ENCODE data around the gene SYNPO2. TPM values are rescaled to one million over a fixed set of nuclear protein-coding genes. Genes with fewer than 3 reads are reported as not detected.
"Not testable (repeated sequence)": the region's sequence is repeated elsewhere in the genome, so short reads cannot be mapped to it uniquely, and the experiment has no call there.

SYNPO2 gene
- total RNA-seq, 1 donor from 2014 or later: 0.42 TPM

DNA sequence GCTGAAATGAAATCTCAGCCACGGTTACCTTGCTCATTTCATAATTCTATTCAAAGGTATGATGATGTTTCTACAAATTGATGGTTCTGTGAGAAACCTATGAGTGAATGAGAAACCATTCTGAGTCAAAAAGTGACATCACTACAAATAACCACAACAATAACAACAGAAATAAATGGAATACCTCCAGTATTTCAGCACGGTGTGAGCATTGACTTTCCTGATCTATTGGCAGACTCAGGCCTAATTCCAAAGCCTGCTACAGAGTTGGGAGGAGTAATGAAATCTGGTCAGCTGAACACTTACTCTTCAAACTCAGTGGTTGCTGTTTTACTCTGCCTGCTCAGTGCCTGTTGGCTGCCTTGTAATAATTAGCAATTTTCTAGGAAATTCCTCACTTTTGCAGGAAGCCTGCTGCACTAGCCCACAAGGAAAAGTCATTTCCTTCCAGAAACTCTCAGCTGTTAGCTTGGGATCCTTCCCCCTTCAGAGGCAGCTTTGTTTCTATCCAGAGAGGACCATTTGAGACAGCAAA, 18.8 kb upstream of the SYNPO2 start:
- no peak for DNase-seq (ENCODE audit: low read depth)

DNA sequence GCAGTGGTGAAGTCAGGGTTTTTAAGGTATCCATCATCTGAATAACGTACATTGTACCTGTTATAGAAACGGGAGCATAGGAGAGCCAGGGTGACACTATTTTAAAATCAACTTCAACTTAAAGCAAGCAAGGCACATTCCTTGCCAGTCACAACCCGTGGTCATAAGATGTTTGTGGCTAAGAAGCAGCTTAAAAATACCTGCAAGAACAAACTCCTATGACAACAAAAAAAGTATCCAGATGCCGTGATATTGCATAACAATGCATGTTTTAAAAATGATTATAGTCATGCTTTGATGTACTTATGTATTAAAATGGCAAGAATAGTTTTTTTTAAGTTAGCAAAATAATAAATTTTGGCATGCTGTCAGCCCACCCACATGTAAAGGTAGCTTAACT, 16.5 kb upstream of the SYNPO2 start:
- TF ChIP-seq, protein P1, sequence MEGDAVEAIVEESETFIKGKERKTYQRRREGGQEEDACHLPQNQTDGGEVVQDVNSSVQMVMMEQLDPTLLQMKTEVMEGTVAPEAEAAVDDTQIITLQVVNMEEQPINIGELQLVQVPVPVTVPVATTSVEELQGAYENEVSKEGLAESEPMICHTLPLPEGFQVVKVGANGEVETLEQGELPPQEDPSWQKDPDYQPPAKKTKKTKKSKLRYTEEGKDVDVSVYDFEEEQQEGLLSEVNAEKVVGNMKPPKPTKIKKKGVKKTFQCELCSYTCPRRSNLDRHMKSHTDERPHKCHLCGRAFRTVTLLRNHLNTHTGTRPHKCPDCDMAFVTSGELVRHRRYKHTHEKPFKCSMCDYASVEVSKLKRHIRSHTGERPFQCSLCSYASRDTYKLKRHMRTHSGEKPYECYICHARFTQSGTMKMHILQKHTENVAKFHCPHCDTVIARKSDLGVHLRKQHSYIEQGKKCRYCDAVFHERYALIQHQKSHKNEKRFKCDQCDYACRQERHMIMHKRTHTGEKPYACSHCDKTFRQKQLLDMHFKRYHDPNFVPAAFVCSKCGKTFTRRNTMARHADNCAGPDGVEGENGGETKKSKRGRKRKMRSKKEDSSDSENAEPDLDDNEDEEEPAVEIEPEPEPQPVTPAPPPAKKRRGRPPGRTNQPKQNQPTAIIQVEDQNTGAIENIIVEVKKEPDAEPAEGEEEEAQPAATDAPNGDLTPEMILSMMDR (IDR thresholded peaks at IDR 0.05; ENCODE audit: insufficient read depth, low read length, poor library complexity, severe bottlenecking): no peak
- Histone ChIP-seq H3K36me3 (ENCODE audit: control insufficient read depth, insufficient read depth, low read length) (no peaks in the 10 kb centered on the region), H3K4me3 (ENCODE audit: low read depth, low read length) (no peak overlapping the region), H3K27me3 (ENCODE audit: control insufficient read depth, insufficient read depth, low read length) (no peaks in the 10 kb centered on the region)
- no peak for DNase-seq (ENCODE audit: low read depth)

More for the DNA sequence above, 18.8 kb upstream of the SYNPO2 start:
- no peak overlapping the region for H3K4me3 ChIP-seq (ENCODE audit: low read depth, low read length)
- TF ChIP-seq, protein P1 (IDR thresholded peaks at IDR 0.05; ENCODE audit: insufficient read depth, low read length, poor library complexity, severe bottlenecking): no peak
- H3K27me3 ChIP-seq (ENCODE audit: control insufficient read depth, insufficient read depth, low read length): no peaks in the 10 kb centered on the region
- H3K36me3 ChIP-seq (ENCODE audit: control insufficient read depth, insufficient read depth, low read length): no peaks in the 10 kb centered on the region

DNA sequence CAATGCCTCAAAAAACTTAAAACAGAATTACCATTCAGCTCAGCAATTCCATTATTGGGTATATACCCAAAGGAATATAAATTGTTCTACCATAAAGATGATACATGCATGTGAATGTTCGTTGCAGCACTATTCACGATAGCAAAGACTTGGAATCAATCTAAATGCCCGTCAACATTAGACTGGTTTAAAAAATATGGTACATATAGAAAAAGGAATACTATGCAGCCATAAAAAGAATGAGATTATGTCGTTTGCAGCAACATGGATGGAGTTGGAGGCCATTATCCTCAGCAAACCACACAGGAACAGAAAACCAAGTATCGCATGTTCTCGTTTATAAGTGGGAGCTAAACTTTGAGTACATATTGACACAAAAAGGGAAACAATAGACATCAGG, 10.9 kb upstream of the SYNPO2 start:
- no peaks in the 10 kb centered on the region for H3K27me3 ChIP-seq (ENCODE audit: control insufficient read depth, insufficient read depth, low read length)
- DNase-seq (ENCODE audit: low read depth): no peak
- H3K36me3 ChIP-seq (ENCODE audit: control insufficient read depth, insufficient read depth, low read length): no peaks in the 10 kb centered on the region
- TF ChIP-seq, protein P1 (IDR thresholded peaks at IDR 0.05; ENCODE audit: insufficient read depth, low read length, poor library complexity, severe bottlenecking): no peak
- H3K4me3 ChIP-seq (ENCODE audit: low read depth, low read length): no peak overlapping the region

DNA sequence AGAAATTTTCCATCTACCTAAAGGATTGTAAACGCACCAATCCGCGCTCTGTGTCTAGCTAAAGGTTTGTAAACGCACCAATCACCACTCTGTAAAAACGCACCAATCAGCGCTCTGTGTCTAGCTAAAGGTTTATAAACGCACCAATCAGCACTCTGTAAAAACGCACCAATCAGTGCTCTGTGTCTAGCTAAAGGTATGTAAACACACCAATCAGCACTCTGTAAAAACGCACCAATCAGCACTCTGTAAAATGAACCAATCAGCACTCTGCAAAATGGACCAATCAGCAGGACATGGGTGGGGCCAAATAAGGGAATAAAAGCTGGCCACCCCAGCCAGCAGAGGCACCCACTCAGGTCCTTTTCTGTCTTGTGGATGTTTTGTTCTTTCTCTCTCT, 10.1 kb upstream of the SYNPO2 start:
- not testable (repeated sequence) for H3K27me3 ChIP-seq (ENCODE audit: control insufficient read depth, insufficient read depth, low read length); DNase-seq (ENCODE audit: low read depth); H3K4me3 ChIP-seq (ENCODE audit: low read depth, low read length); H3K36me3 ChIP-seq (ENCODE audit: control insufficient read depth, insufficient read depth, low read length)

DNA sequence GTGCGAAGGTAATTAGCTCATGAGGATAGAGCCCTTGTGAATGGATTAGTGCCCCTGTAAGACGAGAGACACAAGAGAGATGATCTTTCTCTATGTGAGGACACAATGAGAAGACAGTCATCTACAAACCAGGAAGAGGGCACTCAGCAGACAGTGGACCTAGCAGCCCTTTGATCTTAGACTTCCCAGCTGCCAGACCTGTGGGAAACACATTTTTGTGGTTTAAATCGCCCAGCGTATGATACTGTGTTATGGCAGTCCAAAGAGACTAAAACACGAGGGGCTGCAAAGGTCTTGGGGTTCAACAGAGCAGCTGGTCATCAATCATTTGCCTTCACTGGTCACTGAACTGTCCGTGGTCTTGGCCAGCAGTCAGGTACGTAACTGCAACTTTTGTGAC, 9.2 kb upstream of the SYNPO2 start:
- H3K27me3 ChIP-seq (ENCODE audit: control insufficient read depth, insufficient read depth, low read length): no peaks in the 10 kb centered on the region
- DNase-seq (ENCODE audit: low read depth): no peak
- no peak overlapping the region for H3K4me3 ChIP-seq (ENCODE audit: low read depth, low read length)
- no peaks in the 10 kb centered on the region for H3K36me3 ChIP-seq (ENCODE audit: control insufficient read depth, insufficient read depth, low read length)
- TF ChIP-seq, protein P1 (IDR thresholded peaks at IDR 0.05; ENCODE audit: insufficient read depth, low read length, poor library complexity, severe bottlenecking): no peak

DNA sequence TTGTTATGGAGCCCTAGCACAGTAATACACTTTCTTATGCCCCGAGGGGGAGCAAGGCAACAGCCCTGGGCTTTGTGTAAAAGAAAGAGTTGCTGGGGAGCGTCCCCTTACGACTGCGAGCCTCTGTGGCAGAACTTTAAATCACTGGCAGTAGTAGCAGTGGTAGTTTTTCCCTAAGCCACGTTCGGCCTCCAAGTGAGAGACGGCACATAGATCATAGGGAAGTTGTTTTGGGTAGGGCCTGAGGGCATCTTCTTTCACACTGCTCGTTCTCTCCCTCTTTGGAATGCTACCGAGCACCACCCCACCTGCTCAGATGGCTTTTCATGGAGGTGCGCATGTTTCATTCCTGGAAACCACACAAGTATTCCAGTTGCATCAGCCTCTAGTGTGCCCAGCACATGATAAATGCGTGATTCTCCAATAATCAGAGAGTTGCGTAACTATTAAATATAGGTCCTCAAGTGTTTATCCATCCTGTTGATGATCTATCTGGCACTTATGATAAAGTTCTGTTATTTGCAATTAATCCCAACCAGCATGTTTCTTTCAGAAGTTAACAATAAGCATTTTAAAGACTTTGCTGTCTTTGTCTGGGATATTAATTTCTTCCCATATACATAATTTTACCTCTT, 7.0 kb upstream of the SYNPO2 start:
- no peaks in the 10 kb centered on the region for H3K36me3 ChIP-seq (ENCODE audit: control insufficient read depth, insufficient read depth, low read length)
- DNase-seq (ENCODE audit: low read depth): no peak
- no peaks in the 10 kb centered on the region for H3K27me3 ChIP-seq (ENCODE audit: control insufficient read depth, insufficient read depth, low read length)
- TF ChIP-seq, protein P1 (IDR thresholded peaks at IDR 0.05; ENCODE audit: insufficient read depth, low read length, poor library complexity, severe bottlenecking): no peak
- no peak overlapping the region for H3K4me3 ChIP-seq (ENCODE audit: low read depth, low read length)
